GM15510 (cell line): ENCODE results near the gene BANF2.

Experiments
- POLR2A ChIP-seq: IDR thresholded peaks from 3 replicates; pipeline ENCODE4 v1.6.1; 2011; ENCODE audit warnings: borderline replicate concordance; ENCODE audit not compliant: insufficient read length; ENCODE audit errors: extremely low read depth

The BANF2 gene

GRCh38 chr20:17660667-17661066, 39.1 kb upstream of the BANF2 start:
- TF ChIP-seq POLR2A, result no peak

GRCh38 chr20:17661121-17661744, 38.5 kb upstream of the BANF2 start:
- TF ChIP-seq POLR2A, result no peak

- TF ChIP-seq POLR2A, result no peak
Measured at GRCh38 chr20:17662333-17663039, 37.3 kb upstream of the BANF2 start.

GRCh38 chr20:17663040-17663399, 36.7 kb upstream of the BANF2 start:
- no peak for TF ChIP-seq POLR2A

DNA sequence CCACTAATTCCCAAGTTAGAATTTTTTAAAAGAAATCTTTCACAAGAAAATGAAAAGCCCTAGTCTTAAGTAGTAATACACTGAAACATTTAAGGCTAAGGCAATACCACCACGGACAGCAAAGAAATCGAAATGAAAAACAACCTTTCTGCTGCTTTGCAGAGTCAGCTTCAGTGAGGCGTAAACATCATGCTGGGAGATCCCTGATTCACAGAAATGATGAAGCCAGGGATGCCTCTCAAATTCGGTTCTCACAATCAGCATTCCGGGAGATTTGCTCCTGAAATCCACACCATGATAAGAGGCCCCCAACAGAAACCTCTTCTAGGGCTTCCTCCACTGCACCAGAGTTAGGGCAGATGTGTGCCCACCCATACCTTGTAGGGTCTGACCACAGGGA, 36.3 kb upstream of the BANF2 start:
- TF ChIP-seq POLR2A, result no peak

DNA sequence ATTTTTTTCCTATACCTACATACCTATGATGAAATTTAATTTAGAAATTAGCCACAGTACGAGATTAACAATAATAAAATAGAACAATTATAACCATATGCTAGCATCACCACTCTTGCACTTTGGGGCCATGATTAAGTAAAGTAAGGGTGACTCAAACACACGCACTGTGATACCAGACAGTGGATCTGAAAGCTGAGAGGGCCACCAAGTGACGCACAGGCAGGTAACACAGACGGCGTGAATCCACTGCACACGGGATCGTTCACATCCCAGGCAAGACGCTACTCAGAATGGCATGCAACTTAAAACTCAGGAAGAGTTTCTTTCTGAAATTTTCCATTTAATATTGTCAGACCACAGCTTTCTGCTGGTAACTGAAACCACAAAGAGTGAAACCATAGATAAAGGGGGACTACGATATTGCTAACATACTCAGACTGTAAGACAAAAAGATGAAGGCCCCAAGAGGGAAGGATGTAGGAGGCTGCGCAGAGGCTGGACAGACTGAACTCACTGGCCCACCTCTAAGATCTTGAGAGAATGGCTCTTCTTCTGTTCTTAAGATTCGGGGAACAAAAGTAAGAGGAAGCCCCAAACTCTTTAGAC, 35.6 kb upstream of the BANF2 start:
- TF ChIP-seq POLR2A, result no peak

DNA sequence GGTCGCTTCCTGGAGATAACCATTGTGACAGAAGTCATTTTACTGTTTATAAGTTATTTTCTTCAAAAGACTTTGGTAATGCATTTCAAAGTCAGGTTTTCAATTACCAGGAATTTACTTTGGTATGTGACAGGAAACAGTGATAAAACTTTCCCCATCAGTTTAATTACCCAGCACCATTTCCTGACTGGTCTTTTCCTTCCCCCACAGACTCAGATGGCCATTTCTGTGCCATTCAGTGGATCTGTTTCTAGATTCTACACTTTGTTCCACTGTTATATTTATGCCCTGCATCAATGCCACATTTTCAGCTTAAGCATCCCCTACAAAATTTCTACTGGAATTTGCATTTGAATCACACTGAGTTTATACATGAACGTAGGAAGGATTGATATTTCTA, 34.0 kb upstream of the BANF2 start:
- TF ChIP-seq POLR2A, result no peak

- TF ChIP-seq POLR2A, result no peak
Measured at GRCh38 chr20:17666481-17666880, 33.3 kb upstream of the BANF2 start.

GRCh38 chr20:17667445-17667844, 32.3 kb upstream of the BANF2 start:
- TF ChIP-seq POLR2A, result no peak

GRCh38 chr20:17668432-17668831, 31.3 kb upstream of the BANF2 start:
- no peak for TF ChIP-seq POLR2A

GRCh38 chr20:17669306-17669931, 30.3 kb upstream of the BANF2 start:
- no peak for TF ChIP-seq POLR2A

DNA sequence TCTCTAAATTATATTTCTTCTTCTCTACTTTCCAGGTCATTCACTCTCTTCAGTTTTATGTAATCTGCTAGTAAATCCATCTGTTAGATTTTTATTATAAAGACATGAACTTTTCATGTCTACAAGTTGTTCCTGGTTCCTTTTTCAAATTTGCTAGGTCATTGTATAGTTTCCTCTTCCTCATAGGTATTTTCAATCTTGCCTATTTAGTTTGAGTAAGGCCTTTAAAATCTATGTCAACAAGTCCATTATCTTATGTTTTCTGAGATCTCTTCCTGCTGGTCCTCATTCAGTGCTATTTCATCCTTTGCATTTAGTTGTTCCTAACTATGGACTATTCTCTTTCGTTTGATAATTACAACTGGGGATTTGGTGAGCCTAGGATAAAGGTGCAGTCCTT, 28.8 kb upstream of the BANF2 start:
- TF ChIP-seq POLR2A, result no peak

DNA sequence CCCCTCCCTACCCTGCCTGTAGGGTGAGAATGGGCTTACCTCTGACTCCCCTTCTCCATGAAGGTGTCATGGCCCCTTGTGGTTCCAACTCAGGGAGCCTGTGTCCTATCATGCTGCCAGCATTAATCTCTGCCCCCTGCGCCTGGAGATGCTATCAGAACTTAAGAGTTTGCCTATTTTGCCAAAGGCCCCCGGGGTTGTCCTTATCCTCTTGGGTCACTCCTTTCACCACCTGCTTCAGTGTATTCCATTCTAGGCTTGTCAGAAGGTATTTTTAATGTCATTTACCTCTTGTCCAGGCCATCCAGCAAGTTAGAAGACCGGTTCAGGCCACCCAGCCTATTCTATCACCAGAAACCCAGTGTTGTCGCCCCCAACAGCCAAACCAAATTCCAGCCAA, 28.2 kb upstream of the BANF2 start:
- no peak for TF ChIP-seq POLR2A

- no peak for TF ChIP-seq POLR2A
Measured at GRCh38 chr20:17673084-17673483, 26.7 kb upstream of the BANF2 start.

- no peak for TF ChIP-seq POLR2A
Measured at GRCh38 chr20:17674722-17675518, 24.8 kb upstream of the BANF2 start.
